DND-41 (cell line): ENCODE data around the gene CCDC134.

ENCODE experiments used
- EZH2 ChIP-seq: IDR thresholded peaks from 3 replicates; pipeline ENCODE4 v1.6.1; 2012; ENCODE audit warnings: borderline replicate concordance, low read depth, mild to moderate bottlenecking, moderate library complexity, low read length, inconsistent platforms; ENCODE audit not compliant: severe bottlenecking
- TF ChIP-seq, protein P1 (sequence below): IDR thresholded peaks from 2 replicates; pipeline ENCODE4 v1.5.1; 2012; ENCODE audit warnings: borderline replicate concordance, low read length, moderate library complexity, mild to moderate bottlenecking; ENCODE audit not compliant: poor library complexity, severe bottlenecking; ENCODE audit errors: extremely low read depth

DNA sequence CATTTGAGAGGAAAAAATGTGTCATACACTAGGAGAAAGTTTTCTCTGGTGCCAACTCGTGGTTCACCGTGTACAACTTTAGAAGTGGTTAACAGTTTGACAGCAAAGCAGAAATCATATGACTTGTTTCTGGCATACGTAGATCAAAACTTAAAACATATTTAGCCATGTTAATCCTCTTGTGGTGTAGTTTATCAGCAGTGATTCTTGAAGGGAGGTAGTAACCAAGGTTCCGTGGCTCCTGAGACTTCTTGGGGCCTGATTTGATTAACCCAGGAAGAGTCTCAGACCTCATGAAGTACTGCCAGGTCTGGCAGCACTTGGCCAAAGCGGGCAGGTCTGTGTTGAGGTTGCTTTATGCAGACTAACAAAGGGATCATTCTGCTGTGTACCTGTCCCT lies 72.9 kb downstream of the CCDC134 start:
- TF ChIP-seq, protein P1, sequence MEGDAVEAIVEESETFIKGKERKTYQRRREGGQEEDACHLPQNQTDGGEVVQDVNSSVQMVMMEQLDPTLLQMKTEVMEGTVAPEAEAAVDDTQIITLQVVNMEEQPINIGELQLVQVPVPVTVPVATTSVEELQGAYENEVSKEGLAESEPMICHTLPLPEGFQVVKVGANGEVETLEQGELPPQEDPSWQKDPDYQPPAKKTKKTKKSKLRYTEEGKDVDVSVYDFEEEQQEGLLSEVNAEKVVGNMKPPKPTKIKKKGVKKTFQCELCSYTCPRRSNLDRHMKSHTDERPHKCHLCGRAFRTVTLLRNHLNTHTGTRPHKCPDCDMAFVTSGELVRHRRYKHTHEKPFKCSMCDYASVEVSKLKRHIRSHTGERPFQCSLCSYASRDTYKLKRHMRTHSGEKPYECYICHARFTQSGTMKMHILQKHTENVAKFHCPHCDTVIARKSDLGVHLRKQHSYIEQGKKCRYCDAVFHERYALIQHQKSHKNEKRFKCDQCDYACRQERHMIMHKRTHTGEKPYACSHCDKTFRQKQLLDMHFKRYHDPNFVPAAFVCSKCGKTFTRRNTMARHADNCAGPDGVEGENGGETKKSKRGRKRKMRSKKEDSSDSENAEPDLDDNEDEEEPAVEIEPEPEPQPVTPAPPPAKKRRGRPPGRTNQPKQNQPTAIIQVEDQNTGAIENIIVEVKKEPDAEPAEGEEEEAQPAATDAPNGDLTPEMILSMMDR = no peak
- TF ChIP-seq EZH2 = no peak
